ENCODE results near the gene RIC8A.

RIC8A gene

GRCh38 chr11:204587-205109 is 2.9 kb upstream of the RIC8A start:
- Histone ChIP-seq H3K4me3 (replicated peaks; ENCODE audit: low read depth, low read length) (no peak overlapping the region), H3K27me3 (replicated peaks; ENCODE audit: control insufficient read depth, insufficient read depth, low read length) (no peaks in the 10 kb centered on the region), H3K36me3 (ENCODE audit: control insufficient read depth, insufficient read depth, low read length) (peaks cover 27% of the 10 kb centered on the region)
- no peak for DNase-seq (ENCODE audit: extremely low read depth, insufficient read length)
- TF ChIP-seq, protein P1, sequence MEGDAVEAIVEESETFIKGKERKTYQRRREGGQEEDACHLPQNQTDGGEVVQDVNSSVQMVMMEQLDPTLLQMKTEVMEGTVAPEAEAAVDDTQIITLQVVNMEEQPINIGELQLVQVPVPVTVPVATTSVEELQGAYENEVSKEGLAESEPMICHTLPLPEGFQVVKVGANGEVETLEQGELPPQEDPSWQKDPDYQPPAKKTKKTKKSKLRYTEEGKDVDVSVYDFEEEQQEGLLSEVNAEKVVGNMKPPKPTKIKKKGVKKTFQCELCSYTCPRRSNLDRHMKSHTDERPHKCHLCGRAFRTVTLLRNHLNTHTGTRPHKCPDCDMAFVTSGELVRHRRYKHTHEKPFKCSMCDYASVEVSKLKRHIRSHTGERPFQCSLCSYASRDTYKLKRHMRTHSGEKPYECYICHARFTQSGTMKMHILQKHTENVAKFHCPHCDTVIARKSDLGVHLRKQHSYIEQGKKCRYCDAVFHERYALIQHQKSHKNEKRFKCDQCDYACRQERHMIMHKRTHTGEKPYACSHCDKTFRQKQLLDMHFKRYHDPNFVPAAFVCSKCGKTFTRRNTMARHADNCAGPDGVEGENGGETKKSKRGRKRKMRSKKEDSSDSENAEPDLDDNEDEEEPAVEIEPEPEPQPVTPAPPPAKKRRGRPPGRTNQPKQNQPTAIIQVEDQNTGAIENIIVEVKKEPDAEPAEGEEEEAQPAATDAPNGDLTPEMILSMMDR (IDR thresholded peaks at IDR 0.05; ENCODE audit: insufficient read depth, low read length, poor library complexity, severe bottlenecking) = no peak

- H3K27me3 ChIP-seq (replicated peaks; ENCODE audit: control insufficient read depth, insufficient read depth, low read length) = no peaks in the 10 kb centered on the region
- TF ChIP-seq, protein P1 (IDR thresholded peaks at IDR 0.05; ENCODE audit: insufficient read depth, low read length, poor library complexity, severe bottlenecking) = no peak
- H3K4me3 ChIP-seq (replicated peaks; ENCODE audit: low read depth, low read length) = peak overlapping the region; percentile 96
- H3K36me3 ChIP-seq (ENCODE audit: control insufficient read depth, insufficient read depth, low read length) = peaks cover 34% of the 10 kb centered on the region
- no peak for DNase-seq (ENCODE audit: extremely low read depth, insufficient read length)
Measured at GRCh38 chr11:205221-206001, 2.1 kb upstream of the RIC8A start.

GRCh38 chr11:206002-206384 is 1.5 kb upstream of the RIC8A start:
- Histone ChIP-seq H3K36me3 (ENCODE audit: control insufficient read depth, insufficient read depth, low read length) (peaks cover 38% of the 10 kb centered on the region), H3K4me3 (replicated peaks; ENCODE audit: low read depth, low read length) (peak overlapping the region; percentile 96), H3K27me3 (replicated peaks; ENCODE audit: control insufficient read depth, insufficient read depth, low read length) (no peaks in the 10 kb centered on the region)
- DNase-seq (ENCODE audit: extremely low read depth, insufficient read length) = no peak
- TF ChIP-seq, protein P1 (IDR thresholded peaks at IDR 0.05; ENCODE audit: insufficient read depth, low read length, poor library complexity, severe bottlenecking) = no peak

- TF ChIP-seq, protein P1 (IDR thresholded peaks at IDR 0.05; ENCODE audit: insufficient read depth, low read length, poor library complexity, severe bottlenecking) = no peak
- peak overlapping the region; percentile 96 for H3K4me3 ChIP-seq (replicated peaks; ENCODE audit: low read depth, low read length)
- no peaks in the 10 kb centered on the region for H3K27me3 ChIP-seq (replicated peaks; ENCODE audit: control insufficient read depth, insufficient read depth, low read length)
- peak; percentile 45 for DNase-seq (ENCODE audit: extremely low read depth, insufficient read length)
- peaks cover 42% of the 10 kb centered on the region for H3K36me3 ChIP-seq (ENCODE audit: control insufficient read depth, insufficient read depth, low read length)
Measured at GRCh38 chr11:206526-207207, 841 bp upstream of the RIC8A start.

DNA sequence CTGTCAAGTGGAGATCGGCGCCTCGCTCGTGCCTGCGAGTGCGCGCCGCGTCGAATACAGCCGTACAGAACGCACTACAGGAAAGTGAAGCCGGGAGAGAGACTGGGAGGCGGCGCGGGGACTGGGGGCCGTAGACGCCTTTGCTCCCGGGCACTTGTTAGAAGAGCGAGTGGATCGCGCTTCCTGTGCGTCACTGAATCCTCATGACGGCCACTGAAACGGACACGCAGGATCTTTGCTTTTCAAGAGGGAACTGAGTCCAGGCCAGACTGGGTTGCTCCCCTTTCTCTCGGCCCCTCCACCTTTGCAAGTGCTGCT is 314 bp downstream of the RIC8A start:
- peaks cover 53% of the 10 kb centered on the region for H3K36me3 ChIP-seq (ENCODE audit: control insufficient read depth, insufficient read depth, low read length)
- H3K4me3 ChIP-seq (replicated peaks; ENCODE audit: low read depth, low read length) = peak overlapping the region; percentile 96
- DNase-seq (ENCODE audit: extremely low read depth, insufficient read length) = no peak
- TF ChIP-seq, protein P1 (IDR thresholded peaks at IDR 0.05; ENCODE audit: insufficient read depth, low read length, poor library complexity, severe bottlenecking) = no peak
- H3K27me3 ChIP-seq (replicated peaks; ENCODE audit: control insufficient read depth, insufficient read depth, low read length) = no peaks in the 10 kb centered on the region
